MM.1S (cell line): ENCODE measurements around the gene CDHR5.
"Not testable (repeated sequence)": the region's sequence is repeated elsewhere in the genome, so short reads cannot be mapped to it uniquely, and the experiment has no call there.

ENCODE experiments used
- DNase-seq: peaks from one replicate; pipeline ENCODE4 v3.0.0-alpha.2; 2015
- H2AFZ ChIP-seq: fragments of 300-600 bp; sonication (generic); 2 replicates; pipeline ENCODE4 v1.6.0; 2016; ENCODE audit warnings: antibody characterized with exemption, low read length
- H3F3A ChIP-seq: fragments of 300-600 bp; sonication (generic); 2 replicates; pipeline ENCODE4 v1.6.1; 2016; ENCODE audit warnings: mild to moderate bottlenecking, antibody characterized with exemption, low read length, moderate library complexity, mixed read lengths; ENCODE audit not compliant: insufficient read depth
- H3K27ac ChIP-seq: fragments of 300-600 bp; sonication (generic); 2 replicates; pipeline ENCODE4 v1.5.1; 2016; ENCODE audit warnings: mild to moderate bottlenecking, low read length
- H3K27me3 ChIP-seq: fragments of 300-600 bp; sonication (generic); replicated peaks from 2 replicates; pipeline ENCODE4 v1.6.0; 2016; ENCODE audit warnings: low read length; ENCODE audit not compliant: insufficient read depth
- H3K36me3 ChIP-seq: fragments of 300-600 bp; sonication (generic); replicated peaks from 2 replicates; pipeline ENCODE4 v1.6.1; 2016; ENCODE audit warnings: mild to moderate bottlenecking, low read length, mixed read lengths; ENCODE audit not compliant: insufficient read depth
- H3K4me1 ChIP-seq: fragments of 300-600 bp; sonication (generic); 2 replicates; pipeline ENCODE4 v1.6.1; 2016; ENCODE audit warnings: low read length, mixed read lengths
- H3K4me2 ChIP-seq: fragments of 300-600 bp; sonication (generic); 2 replicates; pipeline ENCODE4 v1.6.0; 2016; ENCODE audit warnings: low read depth, low read length
- H3K4me3 ChIP-seq: fragments of 300-600 bp; sonication (generic); 2 replicates; pipeline ENCODE4 v1.5.1; 2016; ENCODE audit warnings: low read length, mixed read lengths
- H3K79me2 ChIP-seq: fragments of 300-600 bp; sonication (generic); 2 replicates; pipeline ENCODE4 v1.6.1; 2016; ENCODE audit warnings: mixed run types, low read length, mixed read lengths
- H3K9ac ChIP-seq: fragments of 300-600 bp; sonication (generic); 2 replicates; pipeline ENCODE4 v1.6.1; 2016; ENCODE audit warnings: low read length, mixed read lengths
- H3K9me2 ChIP-seq: fragments of 300-600 bp; sonication (generic); replicated peaks from 2 replicates; pipeline ENCODE4 v1.6.1; 2016; ENCODE audit warnings: mild to moderate bottlenecking, low read length, mixed read lengths; ENCODE audit not compliant: insufficient read depth
- H3K9me3 ChIP-seq: fragments of 300-600 bp; sonication (generic); replicated peaks from 2 replicates; pipeline ENCODE4 v1.6.1; 2016; ENCODE audit warnings: mild to moderate bottlenecking, low read length, mixed read lengths; ENCODE audit not compliant: insufficient read depth
- H4K20me1 ChIP-seq: fragments of 300-600 bp; sonication (generic); 2 replicates; pipeline ENCODE4 v1.6.1; 2016; ENCODE audit warnings: mild to moderate bottlenecking, low read length, moderate library complexity, mixed read lengths; ENCODE audit not compliant: insufficient read depth
- CTCF ChIP-seq: fragments of 300-600 bp; sonication (generic); IDR thresholded peaks from 2 replicates; pipeline ENCODE4 v1.5.1; 2016; ENCODE audit warnings: antibody characterized with exemption, low read length, mixed read lengths
- EZH2 ChIP-seq: fragments of 300-600 bp; sonication (generic); optimal IDR thresholded peaks from 2 replicates; pipeline ENCODE3; 2017; ENCODE audit warnings: low read depth, mild to moderate bottlenecking, antibody characterized with exemption, low read length, mixed read lengths
- EZH2phosphoT487 ChIP-seq: fragments of 300-600 bp; sonication (generic); IDR thresholded peaks from 2 replicates; pipeline ENCODE4 v1.6.1; 2018; ENCODE audit warnings: antibody characterized with exemption, low read length

Gene CDHR5

DNA sequence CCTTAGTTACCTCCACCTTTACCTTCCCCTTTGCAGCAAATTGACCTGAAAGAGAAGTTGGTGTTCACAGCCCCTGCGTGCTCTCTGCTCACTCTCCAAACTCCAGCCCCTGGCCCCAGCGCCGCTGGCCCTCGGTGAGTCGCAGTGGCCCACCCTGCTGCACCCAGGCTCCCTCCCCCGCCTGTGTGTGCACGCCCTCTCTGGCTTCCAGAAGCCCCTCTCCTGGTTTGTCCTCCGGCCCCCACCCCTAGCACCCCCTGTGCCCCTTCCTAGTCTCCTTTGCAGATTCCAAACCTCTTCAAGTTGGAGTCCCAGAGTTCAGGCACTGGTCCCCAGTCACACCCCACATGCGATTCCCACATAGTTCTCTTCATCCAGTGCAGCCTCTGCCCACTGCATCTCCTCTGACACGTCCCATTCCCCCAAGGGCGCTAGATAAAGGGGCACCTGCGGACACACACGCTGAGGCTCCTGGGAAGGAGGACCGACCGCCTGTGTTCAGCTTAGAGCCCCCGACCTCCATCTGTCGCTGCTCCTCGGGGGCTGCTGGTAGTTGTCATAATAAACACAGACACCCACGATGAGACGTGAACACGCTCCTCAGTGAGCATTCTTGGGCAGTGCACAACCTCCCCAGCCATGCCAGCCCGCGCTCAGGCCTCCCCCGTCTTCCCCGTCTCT, 50.0 kb downstream of the CDHR5 start:
- peaks cover 32% of the 10 kb centered on the region for H3K79me2 ChIP-seq
- no peaks in the 10 kb centered on the region for H3F3A ChIP-seq
- peaks cover 16% of the 10 kb centered on the region for H3K4me1 ChIP-seq
- peaks cover 27% of the 10 kb centered on the region for H4K20me1 ChIP-seq
- H3K27me3 ChIP-seq, result peaks cover 9% of the 10 kb centered on the region; the same call in 1 of the 2 replicates
- peak overlapping the region; percentile 97; the same call in 1 of the 2 replicates for H2AFZ ChIP-seq
- H3K4me3 ChIP-seq, result peak overlapping the region; percentile 78
- DNase-seq, result no peak
- peak overlapping the region; percentile 55; the same call in 1 of the 2 replicates for H3K9ac ChIP-seq
- H3K36me3 ChIP-seq, result no peaks in the 10 kb centered on the region
- H3K9me3 ChIP-seq, result no peaks in the 10 kb centered on the region
- TF ChIP-seq CTCF (no peak), EZH2phosphoT487 (no peak), EZH2 (no peak)
- peak overlapping the region; percentile 100 for H3K4me2 ChIP-seq
- no peaks in the 10 kb centered on the region for H3K9me2 ChIP-seq
- no peak overlapping the region for H3K27ac ChIP-seq

DNA sequence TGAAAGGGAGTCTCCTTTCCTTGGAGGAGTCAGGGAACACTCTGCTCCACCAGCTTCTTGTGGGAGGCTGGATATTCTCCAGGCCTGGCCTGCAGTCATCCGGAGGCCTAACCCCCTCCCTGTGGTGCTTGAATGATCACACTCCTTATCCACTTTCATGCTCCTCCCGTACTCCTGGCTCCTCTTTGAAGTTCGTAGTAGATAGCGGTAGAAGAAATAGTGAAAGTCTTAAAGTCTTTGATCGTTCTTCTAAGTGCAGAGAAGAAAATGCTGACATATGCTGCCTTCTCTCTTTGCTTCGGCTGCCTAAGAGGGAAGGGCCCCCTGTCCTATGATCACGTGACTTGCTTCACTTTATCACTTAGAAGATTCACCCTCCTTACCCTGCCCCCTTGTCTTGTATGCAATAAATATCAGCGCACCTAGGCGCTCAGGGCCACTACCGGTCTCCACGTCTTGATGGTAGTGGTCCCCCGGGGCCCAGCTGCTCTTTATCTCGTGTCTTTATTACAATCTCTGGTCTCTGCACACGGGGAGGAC, 50.7 kb downstream of the CDHR5 start:
- not testable (repeated sequence) for H2AFZ ChIP-seq, H3K4me2 ChIP-seq, H3K9me3 ChIP-seq, H3K4me3 ChIP-seq, H3K9ac ChIP-seq, DNase-seq, H3K9me2 ChIP-seq, H3K36me3 ChIP-seq, H3K27ac ChIP-seq, H3F3A ChIP-seq
- H3K27me3 ChIP-seq, result peaks cover 16% of the 10 kb centered on the region
- H3K4me1 ChIP-seq, result peaks cover 16% of the 10 kb centered on the region
- H3K79me2 ChIP-seq, result peaks cover 25% of the 10 kb centered on the region
- peaks cover 20% of the 10 kb centered on the region for H4K20me1 ChIP-seq

- no peak overlapping the region for H3K9ac ChIP-seq
- H4K20me1 ChIP-seq, result peaks cover 12% of the 10 kb centered on the region
- no peaks in the 10 kb centered on the region for H3F3A ChIP-seq
- H3K4me2 ChIP-seq, result no peak overlapping the region
- no peak for TF ChIP-seq EZH2
- TF ChIP-seq EZH2phosphoT487, result no peak
- no peak for TF ChIP-seq CTCF
- no peaks in the 10 kb centered on the region for H3K36me3 ChIP-seq
- H3K4me3 ChIP-seq, result no peak overlapping the region
- no peaks in the 10 kb centered on the region for H3K9me2 ChIP-seq
- no peaks in the 10 kb centered on the region for H3K9me3 ChIP-seq
- H3K27ac ChIP-seq, result no peak overlapping the region
- H3K79me2 ChIP-seq, result peaks cover 16% of the 10 kb centered on the region
- no peak overlapping the region for H2AFZ ChIP-seq
- peaks cover 12% of the 10 kb centered on the region for H3K4me1 ChIP-seq
- peaks cover 17% of the 10 kb centered on the region for H3K27me3 ChIP-seq
- no peak for DNase-seq
Measured at GRCh38 chr11:573146-573759, 51.5 kb downstream of the CDHR5 start.

DNA sequence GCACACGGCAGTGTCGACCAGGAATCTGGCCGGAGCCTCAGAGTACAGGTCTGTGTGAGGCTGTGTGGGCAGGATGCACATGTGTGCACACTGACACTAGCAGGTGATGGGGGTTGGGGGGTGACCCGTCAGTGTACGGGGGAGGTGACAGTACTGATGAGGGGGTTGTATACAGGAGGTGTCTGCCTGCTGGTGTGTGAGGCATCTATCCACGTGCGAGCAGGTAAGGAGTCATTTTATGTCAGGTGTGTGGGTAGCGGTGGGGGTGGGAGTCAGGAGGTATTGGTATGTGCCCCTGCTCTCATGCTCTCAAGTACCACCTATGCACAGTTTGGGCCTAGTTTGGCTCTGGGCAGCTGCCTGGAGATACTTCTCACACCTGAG, 53.0 kb downstream of the CDHR5 start:
- no peak overlapping the region for H3K27ac ChIP-seq
- H4K20me1 ChIP-seq, result no peaks in the 10 kb centered on the region
- H3K4me1 ChIP-seq, result peaks cover 6% of the 10 kb centered on the region; the same call in 1 of the 2 replicates
- no peak overlapping the region for H2AFZ ChIP-seq
- H3F3A ChIP-seq, result 0 out of 2 replicates have a peak, but pooled peaks cover 3% of the 10 kb centered on the region
- H3K9ac ChIP-seq, result no peak overlapping the region
- TF ChIP-seq EZH2phosphoT487 (no peak), EZH2 (no peak), CTCF (no peak)
- no peaks in the 10 kb centered on the region for H3K9me2 ChIP-seq
- no peaks in the 10 kb centered on the region for H3K9me3 ChIP-seq
- peaks cover 17% of the 10 kb centered on the region for H3K27me3 ChIP-seq
- H3K79me2 ChIP-seq, result peaks cover 9% of the 10 kb centered on the region
- H3K36me3 ChIP-seq, result no peaks in the 10 kb centered on the region
- no peak overlapping the region for H3K4me2 ChIP-seq
- no peak for DNase-seq
- H3K4me3 ChIP-seq, result no peak overlapping the region
